ACHN (cell line): ENCODE results near the gene PRMT1.
"Not testable (repeated sequence)": the region's sequence is repeated elsewhere in the genome, so short reads cannot be mapped to it uniquely, and the experiment has no call there.

ENCODE experiments used
- DNase-seq: peaks from one replicate; pipeline ENCODE4 v3.0.0-alpha.2; 2015
- in situ Hi-C: cut with HindIII; loops from 2 replicates; pipeline ENCODE4 v1.10.0; 2017; ENCODE audit warnings: low sequenced_read_pairs, low pct_ligation_motif_present, low pct_unique_long_range_greater_than_20kb

The PRMT1 gene

DNA sequence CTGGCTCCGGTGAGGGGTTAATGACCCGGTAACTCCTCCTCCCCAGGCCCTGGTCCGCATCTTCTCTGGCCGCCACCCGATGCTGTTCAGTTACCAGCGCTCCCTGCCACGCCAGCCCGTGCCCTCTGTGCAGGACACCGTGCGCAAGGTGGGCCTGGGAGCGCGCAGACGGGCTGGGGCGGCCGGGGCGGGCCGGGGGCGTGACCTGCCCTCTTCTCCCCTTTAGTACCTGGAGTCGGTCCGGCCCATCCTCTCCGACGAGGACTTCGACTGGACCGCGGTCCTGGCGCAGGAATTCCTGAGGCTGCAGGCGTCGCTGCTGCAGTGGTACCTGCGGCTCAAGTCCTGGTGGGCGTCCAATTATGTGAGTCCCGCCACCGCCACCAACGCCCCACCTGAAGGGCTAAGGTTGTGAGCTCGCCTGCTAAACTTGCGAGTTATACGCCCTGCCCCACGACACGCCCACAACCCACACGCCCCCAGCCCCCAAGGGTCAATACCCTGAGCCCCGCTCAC is 24.3 kb downstream of the PRMT1 start:
- DNase-seq, result no peak
- in situ Hi-C loops, result no loop called here

GRCh38 chr19:49704888-49705642 is 28.0 kb downstream of the PRMT1 start:
- no peak for DNase-seq
- in situ Hi-C loops, result no loop called here

GRCh38 chr19:49705919-49706318 is 28.8 kb downstream of the PRMT1 start:
- in situ Hi-C loops, result no loop called here
- DNase-seq, result no peak

DNA sequence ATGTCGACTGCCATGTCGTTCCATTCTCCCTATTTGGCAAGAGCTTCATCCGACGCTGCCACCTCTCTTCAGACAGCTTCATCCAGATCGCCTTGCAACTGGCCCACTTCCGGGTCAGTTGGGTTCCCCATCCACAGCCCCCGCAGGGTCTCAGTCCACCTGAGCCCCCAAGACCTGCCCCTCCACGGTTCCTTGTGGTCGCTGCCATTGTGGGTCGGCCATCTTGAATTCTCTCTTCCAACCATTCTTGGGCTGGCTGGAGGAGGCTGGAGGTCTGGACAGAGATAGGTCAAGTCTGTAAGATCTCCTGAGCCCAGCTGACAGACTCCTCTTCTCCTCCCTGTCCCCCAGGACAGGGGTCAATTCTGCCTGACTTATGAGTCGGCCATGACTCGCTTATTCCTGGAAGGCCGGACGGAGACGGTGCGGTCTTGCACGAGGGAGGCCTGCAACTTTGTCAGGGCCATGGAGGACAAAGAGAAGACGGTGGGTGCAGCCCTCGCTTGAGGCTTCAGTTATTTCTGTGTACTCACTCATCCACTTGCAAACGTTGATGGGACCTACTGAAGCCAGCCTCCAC is 33.4 kb downstream of the PRMT1 start:
- in situ Hi-C loops, result no loop called here
- no peak for DNase-seq

- in situ Hi-C loops, result no loop called here
- no peak for DNase-seq
Measured at GRCh38 chr19:49712397-49712859, 35.4 kb downstream of the PRMT1 start.

GRCh38 chr19:49713236-49713845 is 36.3 kb downstream of the PRMT1 start:
- in situ Hi-C loops, result no loop called here
- DNase-seq, result no peak

- in situ Hi-C loops, result no loop called here
- DNase-seq, result no peak
Measured at GRCh38 chr19:49716154-49716553, 39.1 kb downstream of the PRMT1 start.

- in situ Hi-C loops, result no loop called here
- no peak for DNase-seq
Measured at GRCh38 chr19:49718511-49718910, 41.4 kb downstream of the PRMT1 start.

- DNase-seq, result no peak
- in situ Hi-C loops, result no loop called here
Measured at GRCh38 chr19:49718991-49719390, 41.9 kb downstream of the PRMT1 start.

GRCh38 chr19:49719420-49719819 is 42.3 kb downstream of the PRMT1 start:
- in situ Hi-C loops, DNase-seq: not testable (repeated sequence)

GRCh38 chr19:49727217-49728030 is 50.4 kb downstream of the PRMT1 start:
- in situ Hi-C loops, result no loop called here
- DNase-seq, result no peak

DNA sequence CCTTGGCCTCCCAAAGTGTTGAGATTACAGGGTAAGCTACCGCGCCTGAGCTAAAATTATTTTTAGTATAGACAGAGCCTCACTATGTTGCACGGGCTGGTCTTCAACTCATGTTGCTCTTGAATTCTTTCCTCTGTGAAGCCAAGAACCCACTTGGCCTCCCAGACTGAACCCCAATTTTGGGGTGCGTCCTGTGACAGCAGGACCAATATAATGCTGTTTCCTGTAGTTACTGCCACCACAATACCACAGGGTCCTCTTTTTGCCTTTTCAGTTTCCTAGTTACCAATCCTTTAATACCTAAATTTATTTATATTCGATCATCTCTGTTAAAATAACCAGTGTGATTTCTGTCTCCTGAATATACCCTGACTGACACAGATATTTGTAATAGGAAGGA is 53.1 kb downstream of the PRMT1 start:
- no peak for DNase-seq
- in situ Hi-C loops, result no loop called here
